ENCODE measurements around the gene AKNA.

The AKNA gene

DNA sequence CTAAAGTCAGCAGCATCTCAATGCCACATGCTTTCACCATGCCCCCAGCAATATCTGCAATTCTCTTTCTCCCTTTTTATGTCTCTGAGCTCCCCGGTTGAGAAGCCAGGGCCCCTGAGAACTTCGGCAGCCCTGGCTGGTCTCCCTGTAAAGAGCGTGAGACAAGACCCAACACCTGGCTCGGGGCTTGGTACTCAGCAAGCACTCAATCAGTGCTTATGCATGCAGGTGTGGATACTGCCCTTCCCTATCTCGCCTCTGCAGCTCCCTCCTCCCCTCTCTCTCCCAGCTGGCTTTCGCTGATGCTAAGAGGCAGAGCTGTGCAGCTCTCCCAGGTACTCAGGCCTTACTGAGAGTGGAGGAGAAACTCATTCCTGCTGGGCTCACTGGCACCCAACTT is 41.7 kb upstream of the AKNA start:
- H3K9ac ChIP-seq = no peak overlapping the region
- no peak overlapping the region for H3K27ac ChIP-seq
- H3K4me3 ChIP-seq = no peak overlapping the region
- H4K20me1 ChIP-seq = no peaks in the 10 kb centered on the region
- no peaks in the 10 kb centered on the region; a peak in 1 of 20 replicates for H3K4me1 ChIP-seq
- no peaks in the 10 kb centered on the region for H3K36me3 ChIP-seq
- TF ChIP-seq Cebpa-rat (IDR thresholded peaks at IDR 0.05) = no peak
- no peaks in the 10 kb centered on the region for H3K27me3 ChIP-seq
- H3K9me3 ChIP-seq (replicated peaks in 1 of 11) = no peaks in the 10 kb centered on the region
- no peak overlapping the region for H3K4me2 ChIP-seq

DNA sequence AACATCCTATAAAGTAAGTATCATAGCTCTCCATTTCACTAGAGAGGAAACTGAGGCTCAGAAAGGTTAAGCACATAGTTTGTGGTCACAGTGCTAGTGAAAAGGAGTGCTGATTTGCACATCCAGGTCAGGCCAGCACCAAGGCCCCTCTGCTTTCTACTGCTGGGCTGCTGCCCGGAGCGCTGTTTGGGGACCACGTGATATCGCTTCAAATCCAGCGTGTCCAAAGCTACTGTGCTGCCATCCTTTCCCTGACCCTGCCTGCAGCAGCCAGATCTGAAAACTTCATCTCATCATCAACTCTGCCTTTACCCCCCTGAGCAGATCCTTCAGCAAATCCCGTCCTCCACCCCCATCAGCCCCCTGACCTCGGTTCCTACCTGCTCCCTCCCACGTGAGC is 40.7 kb upstream of the AKNA start:
- no peaks in the 10 kb centered on the region for H4K20me1 ChIP-seq
- no peak overlapping the region for H3K9ac ChIP-seq
- TF ChIP-seq Cebpa-rat (IDR thresholded peaks at IDR 0.05) = no peak

DNA sequence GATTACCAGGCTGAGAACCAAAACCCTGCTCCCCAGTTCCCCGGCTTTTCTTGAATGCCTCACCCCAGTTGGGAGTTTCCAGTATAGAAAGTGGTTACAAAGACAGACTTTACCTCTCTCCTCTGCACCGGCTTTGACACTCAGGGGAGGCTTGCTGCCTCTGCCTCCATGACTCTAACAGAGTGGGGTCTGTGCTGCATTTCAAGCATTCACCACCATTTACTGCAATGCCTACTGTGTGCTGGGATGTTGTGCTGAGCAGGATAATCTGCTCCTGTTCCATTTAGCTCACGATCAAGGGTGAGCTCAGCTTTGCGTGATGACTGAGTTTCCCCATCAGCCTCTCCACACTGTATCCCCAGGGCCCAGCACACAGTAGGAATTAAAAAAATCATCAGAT is 39.9 kb upstream of the AKNA start:
- H3K9ac ChIP-seq = no peak overlapping the region
- no peaks in the 10 kb centered on the region for H3K9me3 ChIP-seq (replicated peaks in 1 of 11)
- no peaks in the 10 kb centered on the region for H3K27me3 ChIP-seq
- no peak overlapping the region for H3K4me3 ChIP-seq
- H3K27ac ChIP-seq = no peak overlapping the region
- H3K4me2 ChIP-seq = no peak overlapping the region
- H3K4me1 ChIP-seq = no peaks in the 10 kb centered on the region
- H4K20me1 ChIP-seq = no peaks in the 10 kb centered on the region
- H3K36me3 ChIP-seq = no peaks in the 10 kb centered on the region
- no peak for TF ChIP-seq Cebpa-rat (IDR thresholded peaks at IDR 0.05)

More for the DNA sequence above, 40.7 kb upstream of the AKNA start:
- H3K4me2 ChIP-seq = no peak overlapping the region
- no peaks in the 10 kb centered on the region for H3K36me3 ChIP-seq
- no peaks in the 10 kb centered on the region for H3K9me3 ChIP-seq (replicated peaks in 1 of 11)
- no peak overlapping the region for H3K4me3 ChIP-seq
- no peaks in the 10 kb centered on the region; a peak in 1 of 20 replicates for H3K4me1 ChIP-seq
- H3K27me3 ChIP-seq = no peaks in the 10 kb centered on the region
- H3K27ac ChIP-seq = no peak overlapping the region

DNA sequence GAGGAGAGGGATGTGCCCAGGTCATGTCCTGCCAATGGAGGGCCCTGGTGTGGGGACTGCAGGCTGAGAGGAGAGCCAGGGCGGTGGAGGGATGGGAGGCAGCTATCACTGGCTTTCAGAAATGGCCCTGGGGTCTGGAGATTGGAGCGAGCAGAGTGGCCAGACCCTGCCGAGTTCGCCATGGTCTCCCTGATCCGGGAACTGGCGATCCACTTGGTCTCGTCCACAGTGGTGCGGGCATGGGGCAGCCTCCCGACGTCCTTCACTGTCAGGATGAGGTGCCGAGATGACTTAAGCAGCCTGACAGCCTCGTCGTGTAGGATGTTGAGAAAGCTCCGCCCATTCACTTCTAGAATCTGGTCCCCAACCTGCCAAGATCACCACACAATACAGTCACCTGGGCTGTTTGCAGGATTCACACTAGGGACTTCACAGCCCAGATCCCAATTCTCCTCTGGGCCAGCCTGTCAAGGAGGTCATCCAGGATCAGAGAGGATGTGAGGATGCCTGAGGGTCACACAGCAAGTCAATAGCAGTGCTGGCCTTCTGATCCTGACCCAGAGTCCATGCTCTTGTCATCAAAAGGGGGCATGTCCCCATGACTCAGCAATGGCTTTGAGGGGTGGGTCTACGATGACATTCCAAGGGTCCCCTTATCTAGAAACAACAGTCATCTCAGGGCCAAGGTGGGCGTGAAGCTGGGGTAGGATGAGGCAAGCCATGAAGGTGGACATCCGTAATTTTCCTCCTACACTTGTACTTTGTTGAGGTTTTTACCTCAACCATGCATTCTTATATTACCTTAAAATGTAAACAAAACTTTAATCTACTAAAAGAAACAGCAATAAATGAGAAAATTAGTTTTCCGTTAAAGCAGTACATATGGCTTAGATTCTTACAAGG is 38.5 kb upstream of the AKNA start:
- H3K4me1 ChIP-seq = peaks cover 0 to under 1% (median 0%) of the 10 kb centered on the region in 10 experiments; a peak in 2 of 20 replicates
- H3K4me3 ChIP-seq = no peak overlapping the region
- H4K20me1 ChIP-seq = no peaks in the 10 kb centered on the region
- TF ChIP-seq Cebpa-rat (IDR thresholded peaks at IDR 0.05) = no peak
- no peak overlapping the region for H3K27ac ChIP-seq
- no peak overlapping the region for H3K9ac ChIP-seq
- H3K36me3 ChIP-seq = no peaks in the 10 kb centered on the region
- H3K27me3 ChIP-seq = no peaks in the 10 kb centered on the region
- H3K4me2 ChIP-seq = no peak overlapping the region
- no peaks in the 10 kb centered on the region for H3K9me3 ChIP-seq (replicated peaks in 1 of 11)

DNA sequence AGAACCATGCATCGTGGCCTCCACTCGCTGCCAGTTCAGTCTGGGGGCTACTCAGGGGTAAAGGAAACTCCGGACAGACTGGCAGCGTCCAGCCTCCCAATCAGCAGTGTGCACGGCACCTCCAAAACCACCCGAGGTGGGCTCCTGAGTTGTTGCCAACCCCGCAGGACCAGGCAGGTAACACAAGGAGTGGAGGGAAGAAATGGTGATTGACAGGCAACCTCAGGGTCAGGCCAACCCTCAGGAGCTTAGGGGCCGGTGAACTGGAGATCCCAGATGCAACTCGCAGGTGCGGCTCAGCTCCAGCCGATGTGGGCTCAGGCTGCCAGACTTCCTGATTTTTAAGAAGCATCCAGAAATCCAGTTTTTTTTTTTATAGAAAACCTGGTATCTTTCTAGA is 37.3 kb upstream of the AKNA start:
- no peaks in the 10 kb centered on the region for H4K20me1 ChIP-seq
- H3K27ac ChIP-seq = no peak overlapping the region
- no peaks in the 10 kb centered on the region for H3K27me3 ChIP-seq
- no peaks in the 10 kb centered on the region for H3K9me3 ChIP-seq (replicated peaks in 1 of 11)
- no peaks in the 10 kb centered on the region for H3K36me3 ChIP-seq
- TF ChIP-seq Cebpa-rat (IDR thresholded peaks at IDR 0.05) = no peak
- no peak overlapping the region for H3K9ac ChIP-seq
- H3K4me2 ChIP-seq = no peak overlapping the region
- H3K4me1 ChIP-seq = peaks cover 0 to 13% (median 4%) of the 10 kb centered on the region in 10 experiments; a peak in 9 of 20 replicates
- H3K4me3 ChIP-seq = no peak overlapping the region

DNA sequence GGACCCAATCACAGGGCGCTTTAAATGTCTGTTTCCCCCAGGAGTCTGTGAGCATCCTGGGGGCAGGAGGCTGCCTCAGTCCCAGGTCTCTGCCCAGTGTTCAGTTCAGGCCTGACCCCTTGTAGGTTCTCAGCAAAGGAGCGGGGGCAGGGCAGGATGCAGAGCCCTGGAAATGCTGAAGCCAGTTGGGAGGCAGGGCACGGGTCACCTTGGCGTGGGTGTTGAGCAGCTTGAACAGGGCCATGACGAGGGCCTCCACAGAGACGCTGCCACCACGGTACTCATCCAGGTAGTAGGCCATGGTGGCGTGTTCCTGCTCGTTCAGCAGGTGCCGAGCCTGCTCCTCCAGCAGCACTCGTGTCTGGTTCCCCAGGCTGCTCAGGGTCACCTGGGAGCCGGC is 36.3 kb upstream of the AKNA start:
- Histone ChIP-seq H3K4me2 (no peak overlapping the region), H3K9me3 (replicated peaks in 1 of 11) (no peaks in the 10 kb centered on the region), H4K20me1 (no peaks in the 10 kb centered on the region), H3K4me3 (no peak overlapping the region), H3K9ac (no peak overlapping the region), H3K27ac (no peak overlapping the region), H3K27me3 (no peaks in the 10 kb centered on the region), H3K36me3 (no peaks in the 10 kb centered on the region), H3K4me1 (peaks cover 0 to 13% (median 4%) of the 10 kb centered on the region in 10 experiments; a peak in 9 of 20 replicates)
- TF ChIP-seq Cebpa-rat (IDR thresholded peaks at IDR 0.05) = no peak

DNA sequence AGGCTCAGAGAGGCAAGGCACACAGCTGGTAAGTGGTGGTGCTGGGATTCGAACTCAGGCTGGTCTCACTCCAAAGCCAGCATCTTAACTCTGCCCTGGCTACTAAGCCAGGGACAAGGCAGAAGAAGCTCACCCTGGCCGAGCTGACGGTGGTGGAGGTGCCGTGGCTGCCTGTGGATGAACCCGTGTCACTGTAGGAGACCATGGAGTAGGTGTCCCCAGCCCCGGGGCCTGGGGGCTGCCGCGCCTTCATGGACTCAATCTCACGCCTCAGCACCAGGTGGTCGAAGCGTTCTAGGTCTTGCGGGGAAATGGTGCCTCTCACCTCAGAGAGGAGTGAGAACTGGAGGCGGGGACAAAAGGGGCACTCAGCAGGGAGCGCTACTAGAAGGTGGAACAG is 35.4 kb upstream of the AKNA start:
- H4K20me1 ChIP-seq = no peaks in the 10 kb centered on the region
- H3K4me1 ChIP-seq = peaks cover 0 to 13% (median 4%) of the 10 kb centered on the region in 10 experiments; a peak in 9 of 20 replicates
- no peak overlapping the region for H3K27ac ChIP-seq
- no peak overlapping the region for H3K4me3 ChIP-seq
- no peak overlapping the region for H3K9ac ChIP-seq
- no peaks in the 10 kb centered on the region for H3K9me3 ChIP-seq (replicated peaks in 1 of 11)
- no peak overlapping the region for H3K4me2 ChIP-seq
- H3K36me3 ChIP-seq = no peaks in the 10 kb centered on the region
- no peaks in the 10 kb centered on the region for H3K27me3 ChIP-seq
- no peak for TF ChIP-seq Cebpa-rat (IDR thresholded peaks at IDR 0.05)

DNA sequence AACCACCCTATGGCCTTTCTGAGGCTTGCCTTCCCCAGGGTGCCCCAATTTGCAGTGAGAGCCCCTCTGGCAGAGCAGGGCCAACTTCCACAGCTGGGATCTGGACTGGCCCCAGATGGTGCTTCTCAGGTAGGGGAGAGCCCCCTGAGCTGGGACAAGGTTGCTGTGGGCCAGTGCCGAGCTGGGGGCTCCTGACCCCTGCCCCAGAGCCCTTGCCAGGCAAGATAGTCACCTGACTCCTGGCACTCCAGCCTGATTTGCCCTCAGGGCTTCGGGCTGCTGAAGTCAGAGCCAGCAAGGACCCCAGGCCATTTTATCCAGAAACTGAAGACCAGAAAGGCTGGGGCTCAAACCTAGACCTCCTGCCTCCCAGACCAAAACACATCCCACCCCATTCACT is 33.4 kb upstream of the AKNA start:
- H3K9ac ChIP-seq = no peak overlapping the region
- H3K27ac ChIP-seq = no peak overlapping the region
- no peaks in the 10 kb centered on the region for H3K27me3 ChIP-seq
- no peak overlapping the region for H3K4me3 ChIP-seq
- peak overlapping the region in 5 of 11 experiments; percentile 29 to 54 (median 41); a peak in 11 of 22 replicates for H3K4me2 ChIP-seq
- no peaks in the 10 kb centered on the region for H3K36me3 ChIP-seq
- TF ChIP-seq Cebpa-rat (IDR thresholded peaks at IDR 0.05) = no peak
- H4K20me1 ChIP-seq = no peaks in the 10 kb centered on the region
- peaks cover 0 to 32% (median 4%) of the 10 kb centered on the region in 10 experiments; a peak in 9 of 20 replicates for H3K4me1 ChIP-seq
- peaks cover 0 to 19% (median 0%) of the 10 kb centered on the region in 11 experiments; a peak in 7 of 22 replicates for H3K9me3 ChIP-seq (replicated peaks in 1 of 11)

DNA sequence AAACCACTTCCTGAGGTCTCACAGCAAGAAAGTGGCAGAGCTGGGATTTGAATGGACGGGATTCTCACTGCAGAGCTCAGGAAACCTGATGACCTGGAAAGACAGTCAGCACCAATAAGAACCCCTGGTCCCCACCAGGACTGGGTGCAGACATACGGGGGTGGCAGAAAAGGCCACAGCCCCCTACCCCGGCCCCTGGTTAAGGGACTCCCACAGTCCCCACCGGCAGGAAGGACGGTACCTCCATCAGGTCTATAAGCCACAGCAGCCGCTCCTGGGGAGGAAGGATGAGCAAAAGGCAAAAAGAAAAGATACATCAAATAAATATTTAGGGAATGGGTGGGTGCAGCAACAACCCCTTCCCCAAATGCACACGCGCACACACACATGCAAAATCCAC is 32.0 kb upstream of the AKNA start:
- Histone ChIP-seq H3K36me3 (no peaks in the 10 kb centered on the region), H3K4me2 (no peak overlapping the region), H3K27me3 (no peaks in the 10 kb centered on the region), H3K4me3 (no peak overlapping the region), H3K4me1 (peaks cover 0 to 46% (median 4%) of the 10 kb centered on the region in 10 experiments; a peak in 9 of 20 replicates), H4K20me1 (no peaks in the 10 kb centered on the region), H3K9ac (no peak overlapping the region), H3K27ac (no peak overlapping the region), H3K9me3 (replicated peaks in 1 of 11) (peaks cover 0 to 28% (median 0%) of the 10 kb centered on the region in 11 experiments; a peak in 7 of 22 replicates)
- no peak for TF ChIP-seq Cebpa-rat (IDR thresholded peaks at IDR 0.05)

DNA sequence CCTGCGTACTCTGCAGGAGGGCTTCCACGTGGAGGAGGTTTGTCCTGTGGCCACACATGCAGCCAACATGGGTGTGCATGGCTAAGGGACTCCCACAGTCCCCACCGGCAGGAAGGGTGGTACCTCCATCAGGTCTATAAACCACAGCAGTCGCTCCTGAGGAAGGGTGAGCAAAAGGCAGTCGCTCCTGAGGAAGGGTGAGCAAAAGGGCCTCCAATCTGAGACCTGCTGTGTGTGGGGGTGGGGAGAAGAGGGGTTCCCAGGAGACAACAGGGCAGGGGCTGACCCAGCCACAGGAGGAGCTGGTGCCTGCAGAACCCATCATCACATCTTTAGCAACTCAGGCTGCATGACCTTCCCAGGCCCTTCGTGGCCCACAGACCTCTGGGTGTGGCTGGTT is 30.3 kb upstream of the AKNA start:
- no peak overlapping the region for H3K4me3 ChIP-seq
- TF ChIP-seq Cebpa-rat (IDR thresholded peaks at IDR 0.05) = no peak
- no peak overlapping the region for H3K27ac ChIP-seq
- peaks cover 0 to 28% (median 0%) of the 10 kb centered on the region in 11 experiments; a peak in 7 of 22 replicates for H3K9me3 ChIP-seq (replicated peaks in 1 of 11)
- peaks cover 12 to 63% (median 20%) of the 10 kb centered on the region in 10 experiments for H3K4me1 ChIP-seq
- H4K20me1 ChIP-seq = no peaks in the 10 kb centered on the region
- H3K9ac ChIP-seq = no peak overlapping the region
- no peaks in the 10 kb centered on the region for H3K27me3 ChIP-seq
- H3K36me3 ChIP-seq = no peaks in the 10 kb centered on the region
- peak overlapping the region in 1 of 11 experiments; percentile 73; a peak in 1 of 22 replicates for H3K4me2 ChIP-seq

Measured in BLaER1 treated with 17β-estradiol and CSF1 and Interleukin-3, amounts not matched to agents 10 nM and 100 nM (cell line).